Endothelial cell of umbilical vein (primary cell): ENCODE measurements around the gene NOP9. TPM values are rescaled to one million over a fixed set of nuclear protein-coding genes. Genes with fewer than 3 reads are reported as not detected.

Source experiments
- BruUV-seq: library from RNA; stranded (reverse); fragments of 400-500 nt; replicated peaks from 2 replicates; lab custom pipeline; 2021; lab: Mats Ljungman, UMichigan
- CTCF ChIA-PET: fragments of 300-600, 350-600 bp; sonication (Branson Sonifier 250); formaldehyde crosslinking; loops from one replicate; lab custom pipeline; 2021; ENCODE audit warnings: antibody characterized with exemption, inconsistent platforms; lab: Charles Lee
- POLR2A ChIA-PET: fragments of 300-600, 350-600 bp; sonication (Branson Sonifier 250); formaldehyde crosslinking; loops from one replicate; lab custom pipeline; 2021; ENCODE audit warnings: antibody characterized with exemption, inconsistent platforms; lab: Charles Lee
- DNase-seq: peaks from one replicate; pipeline ENCODE4 v3.0.0-alpha.2; 2011; ENCODE audit warnings: low read depth, low spot score
- FAIRE-seq: peaks from 2 replicates; lab custom pipeline; 2011; peaks lifted over from hg19 to GRCh38; lab: Jason Lieb, UNC
- H2AFZ ChIP-seq: 2 replicates; pipeline ENCODE4 v1.6.0; 2012; ENCODE audit warnings: low read depth, low read length, control low read depth, inconsistent platforms
- H3K27ac ChIP-seq: 2 replicates; pipeline ENCODE4 v1.5.1; 2011; ENCODE audit warnings: low read depth, mild to moderate bottlenecking, control low read depth, low read length, moderate library complexity; ENCODE audit not compliant: insufficient read depth
- H3K27me3 ChIP-seq, 2 experiments: 2 replicates each; pipeline versions ENCODE4 v1.6.0 to v1.6.1; 2011; ENCODE audit warnings: low read length in 2 of 2, mixed read lengths in 1 of 2; ENCODE audit not compliant: control insufficient read depth in 2 of 2, insufficient read depth in 2 of 2
- H3K36me3 ChIP-seq, 2 experiments: 2 replicates in 1 of 2; 3 replicates in 1 of 2; pipeline ENCODE4 v1.5.1; 2011; ENCODE audit warnings: low read length in 2 of 2, mild to moderate bottlenecking in 1 of 2, moderate library complexity in 1 of 2; ENCODE audit not compliant: control insufficient read depth in 2 of 2, insufficient read depth in 2 of 2; ENCODE audit errors: extremely low read depth in 1 of 2
- H3K4me1 ChIP-seq: 3 replicates; pipeline ENCODE4 v1.5.1; 2011; ENCODE audit warnings: mild to moderate bottlenecking, low read length; ENCODE audit not compliant: control insufficient read depth, insufficient read depth; ENCODE audit errors: extremely low read depth
- H3K4me2 ChIP-seq: 2 replicates; pipeline ENCODE4 v1.6.1; 2011; ENCODE audit warnings: low read length, control low read depth, mixed read lengths; ENCODE audit not compliant: insufficient read depth
- H3K4me3 ChIP-seq, 3 experiments: fragments of 200-600 bp in 1 of 3; sonication (generic), shearing (Covaris generic) in 1 of 3; replicated peaks in 1 of 3; 2 replicates each; pipeline ENCODE4 v1.5.1; 2011 to 2016; ENCODE audit warnings: control low read depth in 3 of 3, low read length in 3 of 3, mild to moderate bottlenecking in 2 of 3, inconsistent platforms in 1 of 3, low read depth in 1 of 3, moderate library complexity in 1 of 3; ENCODE audit not compliant: insufficient read depth in 1 of 3
- H3K79me2 ChIP-seq: 2 replicates; pipeline ENCODE4 v1.6.0; 2012; ENCODE audit warnings: low read length, inconsistent platforms; ENCODE audit not compliant: control insufficient read depth, insufficient read depth
- H3K9ac ChIP-seq: replicated peaks from 2 replicates; pipeline ENCODE3; 2011; ENCODE audit warnings: low read length, control low read depth; ENCODE audit not compliant: insufficient read depth; ENCODE audit errors: extremely low read depth
- H3K9me1 ChIP-seq: replicated peaks from 3 replicates; pipeline ENCODE4 v1.6.0; 2011; ENCODE audit warnings: mild to moderate bottlenecking, low read length; ENCODE audit not compliant: control insufficient read depth, insufficient read depth; ENCODE audit errors: extremely low read depth
- H3K9me3 ChIP-seq: replicated peaks from 2 replicates; pipeline ENCODE4 v1.5.1; 2012; ENCODE audit warnings: low read length, inconsistent platforms; ENCODE audit not compliant: control insufficient read depth, insufficient read depth
- H4K20me1 ChIP-seq: replicated peaks from 2 replicates; pipeline ENCODE3; 2011; ENCODE audit warnings: mild to moderate bottlenecking, low read length; ENCODE audit not compliant: control insufficient read depth, insufficient read depth; ENCODE audit errors: extremely low read depth
- CTCF ChIP-seq, 2 donors: IDR thresholded peaks; 1 replicate in 1 of 2; 2 replicates in 1 of 2; pipeline ENCODE4 v1.5.1; 2011; ENCODE audit warnings: low read length in 2 of 2, mild to moderate bottlenecking in 2 of 2, moderate library complexity in 2 of 2, control low read depth in 1 of 2, inconsistent platforms in 1 of 2, low read depth in 1 of 2; ENCODE audit not compliant: insufficient read depth in 1 of 2; ENCODE audit errors: extremely low read depth in 1 of 2
- EZH2 ChIP-seq: IDR thresholded peaks from 2 replicates; pipeline ENCODE4 v1.6.1; 2012; ENCODE audit warnings: borderline replicate concordance, low read depth, mild to moderate bottlenecking, moderate library complexity, low read length, inconsistent platforms; ENCODE audit not compliant: severe bottlenecking
- FOS ChIP-seq: IDR thresholded peaks from 2 replicates; pipeline ENCODE4 v1.6.1; 2011; ENCODE audit warnings: mild to moderate bottlenecking, low read length, moderate library complexity, borderline replicate concordance; ENCODE audit not compliant: insufficient read depth
- GATA2 ChIP-seq: IDR thresholded peaks from 2 replicates; pipeline ENCODE4 v1.7.0; 2011; ENCODE audit warnings: low read depth, mild to moderate bottlenecking, moderate library complexity, mixed read lengths, low read length; ENCODE audit not compliant: insufficient read length, insufficient read depth
- JUN ChIP-seq: IDR thresholded peaks from 2 replicates; pipeline ENCODE4 v1.6.1; 2011; ENCODE audit warnings: borderline replicate concordance, low read depth; ENCODE audit not compliant: insufficient read length, insufficient read depth
- MAX ChIP-seq: IDR thresholded peaks from 2 replicates; pipeline ENCODE4 v1.6.1; 2011; ENCODE audit not compliant: insufficient read depth, insufficient read length
- MYC ChIP-seq: IDR thresholded peaks from one replicate; pipeline ENCODE4 v1.6.1; 2011; ENCODE audit warnings: mild to moderate bottlenecking, low read depth, low read length
- POLR2A ChIP-seq: IDR thresholded peaks from 2 replicates; pipeline ENCODE4 v1.6.1; 2012; ENCODE audit warnings: low read depth, mild to moderate bottlenecking, control low read depth, low read length
- POLR2AphosphoS5 ChIP-seq: IDR thresholded peaks from 2 replicates; pipeline ENCODE4 v1.6.1; 2012; ENCODE audit warnings: low read depth, mild to moderate bottlenecking, control low read depth, low read length, moderate library complexity; ENCODE audit not compliant: insufficient read depth
- dilution Hi-C: fragments of 300-500 bp; cut with MboI; formaldehyde crosslinking; loops from one replicate; pipeline ENCODE4 v1.15.0; 2019; ENCODE audit warnings: low sequenced_read_pairs; ENCODE audit not compliant: extremely low pct_ligation_motif_present
- intact Hi-C: fragments of 100-400 bp; cut with micrococcal nuclease; formaldehyde crosslinking; loops from one replicate; pipeline ENCODE4 v1.10.0; 2022
- polyA plus RNA-seq, 4 experiments: library from polyadenylated mRNA; depleted of rRNA in 3 of 4; stranded (reverse) in 3 of 4; unstranded in 1 of 4; fragments of >200 nt; gene quantifications; 2 replicates each; pipeline versions ENCODE4 v1.2.1 to v1.2.3, GENCODE V29; 2011 to 2012; ENCODE audit warnings: missing spikeins in 1 of 4
- total RNA-seq: library from RNA; stranded (reverse); gene quantifications from 2 replicates; pipeline ENCODE4 v1.2.3, GENCODE V29; 2021

Gene NOP9
- total and polyA plus RNA-seq, 2 donors (not counting 3 experiments of a cell fraction or from before 2014, with no cell fraction given) = 16.2 to 31.0 TPM

GRCh38 chr14:24259282-24260025 is 40.2 kb upstream of the NOP9 start:
- dilution Hi-C loops (no loop called here), intact Hi-C loops (no loop called here)
- no peak overlapping the region for H3K4me2 ChIP-seq
- H3K79me2 ChIP-seq = no peaks in the 10 kb centered on the region
- H3K9ac ChIP-seq = no peak overlapping the region
- H4K20me1 ChIP-seq = no peaks in the 10 kb centered on the region
- TF ChIP-seq EZH2 (no peak), JUN (no peak), MYC (no peak), POLR2AphosphoS5 (no peak), CTCF (IDR thresholded peaks at IDR 0.05; ENCODE audit: extremely low read depth in 1 of 2, insufficient read depth in 1 of 2, low read depth in 1 of 2, low read length in 2 of 2) (no peak), MAX (no peak), GATA2 (no peak), POLR2A (no peak), FOS (no peak)
- H3K9me3 ChIP-seq = no peaks in the 10 kb centered on the region
- no peak overlapping the region for H2AFZ ChIP-seq
- H3K9me1 ChIP-seq = no peaks in the 10 kb centered on the region
- DNase-seq (no peak), FAIRE-seq (no peak)
- no peak overlapping the region for H3K27ac ChIP-seq
- no peak overlapping the region for H3K4me3 ChIP-seq
- no TSS peak for BruUV-seq
- no peaks in the 10 kb centered on the region for H3K27me3 ChIP-seq
- ChIA-PET POLR2A (no interaction called here), CTCF (interaction anchor here (1.0 kb wide), 1 partner anchor 17 kb away, joined by 3 read pairs; the partner anchor contains the start of gene TINF2)
- no peaks in the 10 kb centered on the region for H3K36me3 ChIP-seq
- H3K4me1 ChIP-seq = no peaks in the 10 kb centered on the region
